Fibroblast of pulmonary artery (primary cell): Measurements from ENCODE around the gene WTIP.
"Not testable (repeated sequence)": the region's sequence is repeated elsewhere in the genome, so short reads cannot be mapped to it uniquely, and the experiment has no call there.

Source experiments
- DNase-seq: peaks from one replicate; pipeline ENCODE4 v3.0.0-alpha.2; 2010; ENCODE audit warnings: low read depth
- H3K4me3 ChIP-seq: replicated peaks from 2 replicates; pipeline ENCODE4 v1.5.1; 2011; ENCODE audit warnings: low read depth, mild to moderate bottlenecking, control low read depth, low read length, moderate library complexity
- CTCF ChIP-seq: IDR thresholded peaks from 2 replicates; pipeline ENCODE4 v1.5.1; 2011; ENCODE audit warnings: mild to moderate bottlenecking, control low read depth, low read length, inconsistent platforms; ENCODE audit errors: missing control alignments

WTIP gene

GRCh38 chr19:34471906-34472700 is 9.5 kb upstream of the WTIP start:
- no peak for DNase-seq
- no peak for TF ChIP-seq CTCF

GRCh38 chr19:34474233-34474989 is 7.1 kb upstream of the WTIP start:
- TF ChIP-seq CTCF = no peak
- DNase-seq = peak; percentile 16
- H3K4me3 ChIP-seq = no peak overlapping the region

More at GRCh38 chr19:34471906-34472700, 9.5 kb upstream of the WTIP start:
- H3K4me3 ChIP-seq = no peak overlapping the region

GRCh38 chr19:34475026-34475974 is 6.3 kb upstream of the WTIP start:
- H3K4me3 ChIP-seq = no peak overlapping the region
- no peak for TF ChIP-seq CTCF
- DNase-seq = peak; percentile 88

- no peak for DNase-seq
- no peak for TF ChIP-seq CTCF
- H3K4me3 ChIP-seq = no peak overlapping the region
These were observed 5.5 kb upstream of the WTIP start for GRCh38 chr19:34475975-34476594.

- not testable (repeated sequence) for H3K4me3 ChIP-seq, DNase-seq
These were observed 3.1 kb upstream of the WTIP start for GRCh38 chr19:34478496-34478895.

- DNase-seq = no peak
- TF ChIP-seq CTCF = no peak
- no peak overlapping the region for H3K4me3 ChIP-seq
These were observed 2.2 kb upstream of the WTIP start for GRCh38 chr19:34479396-34479795.
